NCI-H748 treated with DMSO at 0.1 percent for 48 hours (cell line): ENCODE results near the gene FBXL3.

Experiments used
- DNase-seq: peaks from one replicate; lab custom pipeline; 2025; lab: John Stamatoyannopoulos, UW

FBXL3 gene, protein sequence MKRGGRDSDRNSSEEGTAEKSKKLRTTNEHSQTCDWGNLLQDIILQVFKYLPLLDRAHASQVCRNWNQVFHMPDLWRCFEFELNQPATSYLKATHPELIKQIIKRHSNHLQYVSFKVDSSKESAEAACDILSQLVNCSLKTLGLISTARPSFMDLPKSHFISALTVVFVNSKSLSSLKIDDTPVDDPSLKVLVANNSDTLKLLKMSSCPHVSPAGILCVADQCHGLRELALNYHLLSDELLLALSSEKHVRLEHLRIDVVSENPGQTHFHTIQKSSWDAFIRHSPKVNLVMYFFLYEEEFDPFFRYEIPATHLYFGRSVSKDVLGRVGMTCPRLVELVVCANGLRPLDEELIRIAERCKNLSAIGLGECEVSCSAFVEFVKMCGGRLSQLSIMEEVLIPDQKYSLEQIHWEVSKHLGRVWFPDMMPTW

DNA sequence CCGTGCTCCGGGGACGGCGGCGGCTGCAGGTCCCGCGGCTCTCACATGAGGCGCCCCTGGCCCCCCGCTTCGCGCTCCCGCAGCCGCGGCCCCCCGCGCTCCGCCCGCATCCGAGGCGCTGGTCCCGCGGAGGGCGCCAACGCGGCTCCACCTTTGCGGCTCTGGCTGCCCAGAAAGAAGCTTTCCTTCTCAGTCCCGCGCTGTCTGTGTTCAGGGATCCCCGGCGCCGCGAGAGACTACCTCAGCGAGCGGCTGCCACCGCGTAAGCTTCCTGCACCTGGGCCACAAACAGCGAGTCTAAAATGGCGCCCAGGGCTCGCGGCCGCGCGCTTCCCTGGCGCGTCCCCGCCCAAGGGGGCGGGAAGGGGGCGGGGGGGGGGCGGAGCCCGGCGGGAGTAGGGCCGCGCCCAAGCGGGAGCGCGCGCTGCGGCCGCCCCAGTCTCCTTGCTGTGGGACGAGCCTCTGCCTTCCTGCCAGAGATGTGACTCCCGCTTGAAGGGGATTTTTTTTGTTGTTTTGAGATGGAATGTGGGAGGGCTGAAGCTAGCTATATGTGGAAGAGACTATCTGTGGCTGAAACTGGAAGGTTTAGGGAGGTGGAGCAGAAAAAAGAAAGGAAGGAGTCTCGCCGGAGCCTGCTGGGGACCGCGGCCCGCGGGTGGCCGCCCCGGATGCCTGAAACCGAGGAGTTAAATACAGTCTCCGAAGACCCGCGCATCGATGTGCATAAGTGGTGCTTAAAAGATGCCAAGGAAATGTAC, at the start of gene FBXL3:
FBXL3 (minus strand) TSS at position 299 of the 761 bp plus-strand sequence. CDS start 5,299 bp downstream, outside the sequence.
- DNase-seq: peak; percentile 61

DNA sequence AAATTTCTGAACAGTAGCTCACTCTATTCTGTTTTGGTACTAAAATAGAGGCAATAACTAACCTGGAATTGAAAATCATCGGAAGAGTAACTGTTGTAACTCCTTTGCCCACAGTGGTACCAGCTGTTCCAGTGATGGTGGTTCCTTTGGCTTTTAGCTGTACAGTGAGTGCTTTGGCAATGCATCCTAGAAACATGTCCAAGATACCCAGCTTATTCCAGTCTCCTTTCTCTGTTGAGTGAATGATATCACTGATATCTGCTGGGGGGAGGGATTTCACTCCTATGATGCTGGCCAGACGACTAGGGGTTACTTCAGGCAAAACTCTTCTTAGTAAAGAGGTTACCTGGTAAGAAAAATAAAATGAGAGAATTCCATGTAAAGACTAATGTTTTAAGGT, 40.6 kb upstream of the FBXL3 start:
- DNase-seq: no peak

DNA sequence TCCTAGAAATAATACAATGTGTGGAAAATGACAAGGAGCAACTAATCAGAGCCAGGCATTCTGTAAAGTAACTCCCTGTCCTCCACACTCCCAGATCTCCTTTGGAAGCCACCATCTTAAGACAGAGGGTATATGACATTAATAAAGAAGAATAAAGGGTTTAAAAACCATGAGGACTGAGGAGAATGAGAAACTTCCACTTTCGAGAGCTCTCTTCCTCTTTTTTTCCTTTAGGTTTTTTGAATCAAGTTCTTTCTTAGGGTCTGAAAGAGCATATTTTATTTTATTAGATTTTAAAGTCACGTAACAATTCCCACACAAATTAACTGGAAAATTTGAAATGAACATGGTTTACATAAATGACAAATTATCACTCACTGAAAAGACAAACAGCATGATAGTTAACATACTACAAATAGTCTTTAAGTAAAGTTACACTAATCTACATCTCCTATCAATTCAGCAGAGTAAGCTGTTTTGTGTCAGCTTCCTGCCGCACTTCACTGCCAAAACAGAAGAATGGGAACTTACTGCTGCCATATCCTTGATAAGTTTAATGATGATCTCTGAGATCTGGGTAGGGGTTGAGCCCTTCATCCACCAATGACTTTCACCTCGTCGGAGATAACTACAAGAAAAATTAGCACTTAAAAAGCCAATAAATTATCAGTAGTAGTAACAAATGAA, 38.6 kb upstream of the FBXL3 start:
- DNase-seq: no peak

DNA sequence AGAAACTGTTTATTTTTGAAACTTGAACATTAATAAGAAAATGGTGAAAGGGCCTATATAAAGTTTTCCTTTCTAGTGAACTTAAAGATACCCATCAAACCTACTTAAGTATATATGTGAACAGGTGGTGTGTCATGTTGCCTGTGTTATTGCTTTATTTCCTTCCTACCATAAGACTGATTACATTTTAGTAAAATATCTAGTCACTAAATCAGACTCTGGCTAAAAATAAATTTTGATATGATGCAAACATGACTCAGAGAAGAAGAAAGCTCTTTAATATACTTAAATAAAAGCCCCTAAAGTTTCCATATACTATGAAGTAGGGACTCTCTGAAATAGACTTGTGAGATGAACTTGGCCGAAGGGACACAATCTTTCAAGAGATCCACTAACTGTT, 35.1 kb upstream of the FBXL3 start:
- no peak for DNase-seq

DNA sequence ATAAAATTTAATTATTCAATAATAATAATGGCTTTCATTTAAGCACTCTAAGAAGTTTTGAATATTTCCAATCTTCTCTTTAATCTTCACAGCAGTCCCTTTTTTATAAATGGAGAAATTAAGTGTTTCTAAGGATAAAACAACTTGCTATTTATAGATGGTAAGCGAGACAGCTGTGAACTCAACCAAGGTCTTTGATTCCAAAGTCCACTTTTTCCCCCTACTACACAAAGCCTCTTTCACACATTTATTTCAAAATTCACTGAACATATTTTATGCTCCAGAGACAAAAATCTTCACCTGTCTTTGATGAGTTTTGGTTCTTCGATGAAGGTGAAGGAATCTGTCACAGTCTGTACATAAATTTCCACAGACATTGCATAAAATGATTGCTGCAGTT, 34.4 kb upstream of the FBXL3 start:
- DNase-seq: no peak

DNA sequence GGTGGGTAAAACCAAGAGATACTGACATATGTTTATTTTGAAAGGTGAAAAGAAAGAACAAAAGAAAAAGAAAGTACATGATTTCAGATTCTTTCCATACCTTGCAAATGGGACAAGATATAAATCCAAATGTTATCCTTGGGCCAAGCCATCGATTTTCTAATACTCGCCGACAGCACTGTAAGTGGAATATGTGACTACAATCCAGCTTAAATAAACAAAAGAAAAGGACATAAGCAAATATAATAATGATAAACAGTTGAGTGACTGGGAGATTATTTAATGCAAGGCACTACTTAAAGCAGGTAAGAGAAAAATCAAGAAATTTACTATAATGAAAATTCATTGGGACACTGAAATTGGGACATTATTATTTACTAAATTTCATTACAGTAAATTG, 29.9 kb upstream of the FBXL3 start:
- DNase-seq: no peak

DNA sequence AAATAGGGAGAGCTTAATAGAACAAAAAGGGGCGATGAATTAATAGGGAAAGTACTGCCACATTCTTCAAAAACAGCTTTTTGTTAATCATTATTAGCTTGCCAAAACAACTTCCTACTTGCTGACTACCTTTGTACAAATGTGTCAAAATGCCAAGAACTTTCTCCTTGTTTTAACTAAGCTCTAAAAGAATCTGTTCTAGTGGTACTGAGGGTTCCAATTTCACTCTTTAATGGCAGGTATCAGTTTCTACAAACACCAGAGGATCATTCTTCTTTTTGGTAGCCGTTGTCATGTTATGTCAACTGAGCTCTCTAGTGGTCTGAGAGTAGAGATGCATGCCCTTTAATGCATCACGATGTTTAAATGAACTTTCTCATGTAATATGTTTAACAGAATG, 29.4 kb upstream of the FBXL3 start:
- no peak for DNase-seq

DNA sequence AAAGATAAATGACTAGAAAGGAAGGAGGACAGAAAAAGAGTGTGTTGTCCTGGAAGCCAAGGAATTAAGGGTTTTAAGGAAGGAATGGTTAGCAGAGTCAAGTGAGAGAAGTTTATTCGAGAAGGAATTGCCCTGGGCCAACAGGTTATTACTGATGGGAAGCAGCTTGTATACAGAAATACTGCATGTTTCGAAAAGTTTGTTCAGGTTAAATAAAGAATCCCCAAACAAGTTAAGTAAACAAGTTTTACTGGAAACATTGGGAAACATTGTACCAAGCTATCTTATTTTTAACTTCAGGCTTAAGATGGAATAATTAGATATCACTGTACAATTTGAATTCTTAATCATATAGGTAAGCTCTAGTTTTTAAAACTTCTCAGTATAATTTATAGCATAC, 28.2 kb upstream of the FBXL3 start:
- no peak for DNase-seq

DNA sequence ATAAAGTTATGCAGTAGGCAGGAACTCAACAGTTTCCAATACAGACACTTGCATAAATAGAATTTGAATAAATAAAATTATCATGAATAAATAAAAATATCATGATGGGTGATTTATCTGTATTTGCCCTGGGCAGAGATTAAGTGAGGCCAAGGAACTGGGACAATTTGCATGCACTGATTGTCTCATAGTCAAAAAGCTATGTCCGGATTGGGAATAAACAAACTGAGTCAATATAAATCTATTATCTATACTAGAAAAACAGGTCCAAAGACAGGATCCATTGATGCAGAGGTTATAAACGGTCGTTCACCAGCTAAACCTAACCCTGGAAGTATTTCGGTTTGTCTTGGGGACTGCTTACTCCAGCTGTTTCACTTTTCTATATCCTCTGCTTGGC, 26.2 kb upstream of the FBXL3 start:
- DNase-seq: no peak

DNA sequence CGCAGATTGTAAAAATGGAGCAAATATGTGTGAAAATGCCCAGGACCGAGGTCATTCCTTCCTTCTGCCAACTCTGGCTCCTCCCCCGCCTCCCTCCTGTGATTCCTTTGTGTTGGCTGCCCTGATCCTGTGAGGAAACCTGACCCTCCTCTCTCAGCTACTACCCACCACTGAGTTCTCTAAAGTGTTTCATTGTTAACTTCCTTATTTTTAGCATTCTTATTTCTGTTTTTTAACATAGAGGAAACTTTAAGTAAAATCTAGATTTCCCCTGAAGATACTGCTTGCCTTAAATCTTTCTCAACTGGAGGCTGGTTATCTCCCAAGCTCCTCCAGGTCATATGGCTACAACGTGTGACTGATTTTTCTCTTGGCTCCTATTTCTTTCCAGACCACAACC, 21.7 kb upstream of the FBXL3 start:
- no peak for DNase-seq

DNA sequence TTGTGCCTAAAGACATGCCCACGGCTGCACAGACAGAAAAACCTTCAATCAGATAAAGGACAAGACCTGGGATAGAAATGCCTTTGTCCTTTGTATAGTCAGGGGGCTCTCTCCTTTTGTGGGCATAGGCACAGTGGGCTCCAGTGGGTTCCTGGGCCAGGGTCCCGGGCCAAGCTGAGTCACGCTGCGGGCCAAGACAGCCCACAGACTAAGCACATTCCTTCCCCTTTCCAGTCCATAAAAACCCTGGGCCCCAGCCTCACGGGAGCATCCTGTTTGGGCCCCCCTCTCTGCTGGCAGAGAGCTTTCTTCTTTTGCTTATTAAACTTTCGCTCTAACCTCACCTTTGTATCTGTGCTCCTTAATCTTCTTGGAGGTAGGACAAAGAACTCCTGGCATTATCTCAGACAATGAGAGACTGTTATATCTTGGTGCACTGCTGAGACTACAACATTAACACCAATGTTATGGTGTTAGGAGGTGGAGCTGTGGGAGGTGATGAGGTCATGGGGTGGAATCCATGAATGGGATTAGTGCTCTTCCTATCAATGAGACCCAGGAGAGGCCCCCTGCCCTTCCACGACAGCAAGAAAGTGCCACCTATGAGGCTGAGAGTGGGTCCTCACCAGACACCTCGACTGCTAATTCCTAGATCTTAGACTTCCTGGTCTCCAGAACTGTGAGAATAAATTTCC, 20.8 kb upstream of the FBXL3 start:
- DNase-seq: no peak

DNA sequence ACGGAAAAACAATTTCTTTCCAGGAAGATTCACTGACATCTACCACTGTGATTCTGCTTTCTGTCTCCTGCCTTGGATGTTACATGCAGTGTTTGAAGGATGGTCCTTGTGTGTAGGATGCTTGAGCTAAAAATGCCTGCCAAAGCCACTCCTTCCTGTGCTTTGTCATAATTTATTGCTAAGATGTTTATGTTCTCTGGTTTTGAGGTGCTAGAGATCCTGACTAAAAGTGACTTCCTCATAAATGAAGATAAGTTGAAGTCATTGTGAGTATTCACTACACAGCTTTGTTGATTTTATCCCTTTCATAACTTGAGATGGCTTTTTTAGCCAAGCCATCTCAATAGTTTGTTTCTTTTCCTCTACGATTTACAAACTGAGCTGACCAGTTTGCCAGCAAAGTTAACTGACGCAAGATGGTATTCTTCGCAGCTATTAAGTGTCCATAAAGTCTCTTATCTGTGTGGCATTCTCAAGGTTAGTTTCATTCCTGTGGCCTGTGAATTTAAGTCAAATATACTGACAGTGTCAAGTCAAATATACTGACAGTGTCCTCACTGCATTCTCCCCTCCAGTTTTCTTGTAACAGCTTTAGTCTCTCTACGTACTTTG, 15.7 kb upstream of the FBXL3 start:
- DNase-seq: no peak

DNA sequence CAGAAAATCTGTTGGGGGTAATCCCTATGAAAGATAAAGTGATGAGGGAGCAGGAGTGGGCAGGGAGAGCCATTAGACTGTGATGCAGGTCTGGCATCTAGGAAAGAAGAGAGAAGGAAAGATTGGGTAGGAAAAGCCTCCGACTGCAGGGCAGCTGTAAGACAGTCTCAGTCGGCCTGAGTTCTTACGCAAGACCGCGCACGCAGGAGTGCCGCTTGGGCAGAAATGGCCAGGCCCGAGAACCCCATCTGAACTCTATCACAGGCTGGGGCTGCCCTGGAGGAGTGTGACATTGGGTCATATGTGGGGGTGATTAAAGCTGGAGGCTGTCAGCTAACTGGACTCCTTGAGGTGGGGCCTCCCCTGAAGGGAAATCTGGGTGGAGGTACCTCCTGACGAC, 13.9 kb upstream of the FBXL3 start:
- DNase-seq: no peak

DNA sequence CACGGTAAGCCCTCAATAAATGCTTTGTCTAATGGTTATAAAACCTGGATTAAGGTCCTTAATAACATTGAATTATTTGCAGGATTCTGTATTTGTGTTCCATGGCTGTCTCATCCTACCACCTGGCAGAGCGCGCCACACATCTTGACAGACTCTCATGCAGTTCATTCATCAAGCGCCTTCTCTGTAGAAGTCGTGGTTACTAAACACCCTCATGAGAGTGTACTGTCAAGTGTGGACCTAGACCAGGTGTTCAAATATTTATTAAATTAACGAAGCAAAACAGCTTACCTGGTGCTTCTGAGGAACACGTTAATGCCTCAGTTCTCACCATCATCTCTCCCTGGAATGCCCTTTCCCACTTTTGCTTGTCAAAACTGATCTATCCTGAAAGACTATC, 13.1 kb upstream of the FBXL3 start:
- no peak for DNase-seq

DNA sequence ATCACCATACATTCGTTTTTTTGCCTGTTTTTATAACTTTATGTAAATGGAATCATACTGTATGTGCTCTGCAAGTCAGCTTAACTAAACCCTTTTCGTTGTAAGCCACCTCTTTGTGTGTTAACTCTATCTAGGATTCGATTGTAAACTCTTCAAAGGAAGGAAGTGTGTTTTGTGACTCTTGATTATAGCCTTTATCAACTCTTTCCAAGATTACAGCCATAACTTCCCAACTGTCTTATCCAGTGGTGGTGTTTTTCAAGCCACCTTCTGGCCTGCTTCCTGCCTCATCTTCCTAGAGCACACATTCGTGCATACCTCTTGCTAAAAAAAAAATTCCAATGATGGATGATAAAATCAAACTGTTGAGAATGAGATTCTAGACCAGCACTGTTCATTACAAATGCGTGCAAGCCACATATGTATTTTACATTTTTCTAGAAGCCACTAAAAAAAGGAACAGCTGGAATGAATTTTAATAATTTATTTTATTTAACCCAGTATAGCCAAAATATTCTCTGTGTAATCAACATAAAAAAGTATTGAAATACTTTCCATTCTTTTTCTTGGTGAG, 12.0 kb upstream of the FBXL3 start:
- DNase-seq: no peak

DNA sequence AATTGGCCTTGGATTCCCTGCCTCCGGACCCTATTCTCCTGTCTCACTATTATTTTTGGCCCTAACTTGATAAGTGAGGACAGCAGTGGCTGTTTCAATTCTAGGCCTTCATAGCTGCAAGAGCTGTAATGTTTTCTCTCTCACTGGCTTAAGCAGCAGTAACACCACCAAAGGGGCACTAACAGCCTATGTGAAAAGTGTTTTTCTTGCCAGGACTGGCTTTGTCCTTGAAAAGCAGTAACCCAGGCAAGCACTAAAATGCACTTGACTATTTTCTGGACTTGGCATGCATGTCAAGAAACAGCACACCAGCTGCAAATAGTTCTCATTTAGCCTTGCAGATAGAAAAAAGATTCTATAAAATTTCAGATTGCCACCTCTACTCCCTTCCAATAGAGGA, 9.3 kb upstream of the FBXL3 start:
- DNase-seq: no peak

DNA sequence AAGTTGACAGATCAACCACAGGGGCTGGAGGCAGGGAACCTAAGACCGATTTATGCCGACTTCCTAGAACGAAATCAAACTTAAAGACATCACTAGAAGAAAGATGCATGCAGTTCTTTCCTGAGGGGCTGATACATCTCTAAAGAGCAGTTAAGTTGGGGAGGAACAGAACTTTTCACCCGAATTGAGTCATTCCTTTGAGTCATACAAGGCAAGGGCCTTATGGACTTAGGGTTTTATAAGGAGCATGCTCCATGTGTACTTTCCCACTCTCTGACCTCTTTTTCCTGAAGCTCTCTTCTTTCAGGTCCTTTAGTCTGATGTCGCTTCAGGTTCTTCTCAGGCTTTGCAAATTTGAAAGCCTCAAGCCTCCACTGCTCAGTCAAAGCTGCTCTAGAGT, 7.9 kb upstream of the FBXL3 start:
- DNase-seq: no peak

DNA sequence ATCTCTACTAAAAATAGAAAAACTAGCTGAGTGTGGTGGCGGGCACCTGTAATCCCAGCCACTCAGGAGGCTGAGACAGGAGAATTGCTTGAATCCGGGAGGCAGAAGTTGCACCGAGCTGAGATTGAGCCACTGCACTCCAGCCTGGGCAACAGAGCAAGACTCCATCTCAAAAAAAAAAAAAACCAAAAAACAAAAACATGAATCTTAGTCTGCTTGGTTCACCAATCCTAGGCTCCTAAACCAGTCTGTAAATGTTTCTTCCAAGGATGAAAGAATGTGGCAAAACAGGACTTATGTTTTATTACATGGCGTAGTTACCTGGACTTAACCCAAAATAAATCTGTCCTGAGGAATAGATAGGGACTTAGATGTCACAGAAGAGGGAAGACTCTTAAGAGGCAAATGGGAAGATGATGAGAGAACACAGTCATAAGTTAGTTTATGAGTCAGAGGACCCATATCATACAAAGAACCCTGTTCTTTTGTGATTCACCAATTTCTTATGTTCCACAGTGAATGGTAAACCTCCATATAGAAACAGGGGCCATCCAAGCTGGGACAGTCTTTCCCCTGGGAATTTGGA, 6.9 kb upstream of the FBXL3 start:
- DNase-seq: no peak

DNA sequence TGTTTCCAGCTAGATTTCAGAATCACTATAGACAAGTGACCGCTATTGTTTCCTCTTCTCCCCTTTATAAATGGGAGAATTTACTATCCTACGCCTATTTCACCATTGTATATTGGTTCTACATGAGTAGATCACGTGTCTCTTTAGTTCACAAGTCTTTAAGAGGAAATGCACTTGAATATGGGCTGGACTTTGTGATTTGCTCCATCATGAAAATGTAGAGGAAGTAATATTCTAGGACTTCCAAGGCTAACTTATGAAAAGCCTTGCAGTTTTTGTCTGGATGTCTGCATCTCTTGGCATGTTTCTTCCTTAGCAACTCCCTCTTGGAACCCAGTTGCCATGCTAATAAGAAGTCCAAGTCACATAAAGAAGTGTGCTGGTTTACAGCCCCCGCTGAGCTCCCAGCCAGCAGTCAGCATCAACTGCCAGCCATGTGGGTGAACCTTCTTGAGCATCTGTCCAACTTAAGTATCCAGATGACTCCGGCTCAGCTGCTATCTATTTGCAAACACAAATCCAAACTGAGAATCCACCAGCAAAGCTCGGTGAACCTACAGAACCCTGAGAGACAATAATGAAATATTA, 4.8 kb upstream of the FBXL3 start:
- no peak for DNase-seq

DNA sequence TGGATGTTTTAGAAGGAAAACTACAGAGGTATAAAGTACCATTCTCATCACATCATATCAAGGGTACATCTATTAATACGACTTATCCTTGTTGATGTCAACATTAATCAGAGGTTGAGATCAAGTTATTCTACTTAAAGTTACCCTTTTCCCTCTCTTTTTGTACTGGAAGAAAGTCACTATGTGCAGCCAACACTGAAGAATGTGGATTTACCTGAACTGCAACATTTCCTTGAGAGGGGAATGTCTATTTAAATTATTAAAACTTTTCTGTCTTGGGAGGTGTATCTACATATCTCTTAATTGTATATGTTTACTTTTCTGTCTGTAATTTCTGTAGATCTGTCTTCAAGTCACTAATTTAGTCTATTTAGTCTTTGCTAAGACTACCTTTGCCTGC, 2.5 kb upstream of the FBXL3 start:
- DNase-seq: no peak

DNA sequence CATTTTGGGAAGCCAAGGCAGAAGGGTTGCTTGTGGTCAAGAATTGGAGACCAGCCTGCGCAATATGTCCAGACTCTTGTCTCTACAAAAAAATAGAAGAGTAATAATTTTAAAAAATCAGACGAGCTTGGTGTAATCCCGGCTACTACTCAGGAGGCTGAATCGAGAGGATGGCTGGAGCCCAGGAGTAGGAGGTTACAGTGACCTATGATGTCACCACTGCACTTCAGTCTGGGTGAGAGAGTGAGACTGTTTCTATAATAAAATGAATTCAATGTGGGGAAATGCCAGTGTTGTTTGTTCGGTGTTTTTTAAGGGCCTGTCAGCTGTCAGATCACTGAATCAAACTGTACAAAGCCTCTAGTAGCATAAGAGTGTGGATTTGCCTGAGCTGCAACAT, 1.2 kb upstream of the FBXL3 start:
- DNase-seq: peak; percentile 11
